Breast epithelium (tissue), 3 donors: Measurements from ENCODE around the gene HTR4.

Source experiments
- POLR2A ChIP-seq: fragments of 450-650 bp; IDR thresholded peaks from one replicate; pipeline ENCODE4 v1.6.1; 2016; ENCODE audit warnings: antibody characterized with exemption, mild to moderate bottlenecking, moderate library complexity
- POLR2AphosphoS5 ChIP-seq, 3 donors: sonication (generic); formaldehyde crosslinking; IDR thresholded peaks; one replicate each; pipeline ENCODE4 v1.6.1; 2017; ENCODE audit warnings: antibody characterized with exemption in 3 of 3
- TF ChIP-seq, protein P1 (sequence below), 3 donors: fragments of 450-650 bp; IDR thresholded peaks; one replicate each; pipeline ENCODE4 v1.5.1; 2016 to 2017; ENCODE audit warnings: antibody characterized with exemption in 3 of 3, mild to moderate bottlenecking in 3 of 3, moderate library complexity in 3 of 3

DNA sequence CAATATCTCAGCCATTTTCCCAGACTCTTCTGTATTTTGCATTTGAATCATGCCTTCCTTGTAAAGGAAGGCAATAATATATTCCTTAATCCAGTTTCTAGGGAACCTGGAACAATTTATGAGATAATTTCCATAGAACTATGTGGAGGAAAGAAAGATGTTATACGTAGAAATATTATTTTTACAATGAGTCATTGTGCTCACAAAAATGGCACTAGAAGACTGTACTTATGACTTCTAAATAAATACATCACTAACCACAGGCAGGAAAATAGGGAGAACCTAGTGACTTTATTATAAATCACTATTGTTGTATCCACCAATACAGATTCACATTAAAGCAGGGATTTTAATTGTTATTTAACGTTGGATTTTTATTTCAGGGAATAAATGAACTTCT lies 182.9 kb downstream of the HTR4 start:
- TF ChIP-seq POLR2AphosphoS5 (IDR thresholded peaks at IDR 0.05) (no peak), POLR2A (no peak)
- TF ChIP-seq, protein P1, sequence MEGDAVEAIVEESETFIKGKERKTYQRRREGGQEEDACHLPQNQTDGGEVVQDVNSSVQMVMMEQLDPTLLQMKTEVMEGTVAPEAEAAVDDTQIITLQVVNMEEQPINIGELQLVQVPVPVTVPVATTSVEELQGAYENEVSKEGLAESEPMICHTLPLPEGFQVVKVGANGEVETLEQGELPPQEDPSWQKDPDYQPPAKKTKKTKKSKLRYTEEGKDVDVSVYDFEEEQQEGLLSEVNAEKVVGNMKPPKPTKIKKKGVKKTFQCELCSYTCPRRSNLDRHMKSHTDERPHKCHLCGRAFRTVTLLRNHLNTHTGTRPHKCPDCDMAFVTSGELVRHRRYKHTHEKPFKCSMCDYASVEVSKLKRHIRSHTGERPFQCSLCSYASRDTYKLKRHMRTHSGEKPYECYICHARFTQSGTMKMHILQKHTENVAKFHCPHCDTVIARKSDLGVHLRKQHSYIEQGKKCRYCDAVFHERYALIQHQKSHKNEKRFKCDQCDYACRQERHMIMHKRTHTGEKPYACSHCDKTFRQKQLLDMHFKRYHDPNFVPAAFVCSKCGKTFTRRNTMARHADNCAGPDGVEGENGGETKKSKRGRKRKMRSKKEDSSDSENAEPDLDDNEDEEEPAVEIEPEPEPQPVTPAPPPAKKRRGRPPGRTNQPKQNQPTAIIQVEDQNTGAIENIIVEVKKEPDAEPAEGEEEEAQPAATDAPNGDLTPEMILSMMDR (IDR thresholded peaks at IDR 0.05), result no peak
